Measurements from ENCODE around the gene CENPS. TPM values are rescaled to one million over a fixed set of nuclear protein-coding genes. Genes with fewer than 3 reads are reported as not detected.
"Not testable (repeated sequence)": the region's sequence is repeated elsewhere in the genome, so short reads cannot be mapped to it uniquely, and the experiment has no call there.

Gene CENPS
- total RNA-seq, 2 experiments from 2014 or later, result 13.6 to 18.4 TPM

GRCh38 chr1:10451287-10451686 is 21.1 kb downstream of the CENPS start:
- Histone ChIP-seq H3K4me2 (ENCODE audit: low read length) (no peak overlapping the region), H3K27ac (ENCODE audit: low read depth, low read length, poor library complexity, severe bottlenecking) (no peak overlapping the region), H4K20me1 (ENCODE audit: insufficient read depth, low read length) (no peaks in the 10 kb centered on the region), H3K79me2 (ENCODE audit: insufficient read depth, low read depth, low read length) (no peaks in the 10 kb centered on the region), H3K9me2 (ENCODE audit: insufficient read depth, low read length) (no peaks in the 10 kb centered on the region), H3K36me3 (ENCODE audit: insufficient read depth, low read length) (peaks cover 19% of the 10 kb centered on the region), H3K9me3 (ENCODE audit: low read length) (no peaks in the 10 kb centered on the region), H3K4me1 (ENCODE audit: insufficient read depth, low read length, poor library complexity, severe bottlenecking) (no peaks in the 10 kb centered on the region), H3K4me3 (ENCODE audit: low read depth, low read length, poor library complexity, severe bottlenecking) (no peak overlapping the region), H2AFZ (ENCODE audit: low read length) (no peak overlapping the region)
- ChIA-PET POLR2A (no interaction called here), CTCF (ENCODE audit: unreplicated experiment) (no interaction called here)
- TSS peak; percentile 47 for BruUV-seq (replicated peaks)
- TF ChIP-seq EZH2phosphoT487 (IDR thresholded peaks at IDR 0.05; ENCODE audit: borderline replicate concordance, low read depth, low read length), result no peak
- no peak for TF ChIP-seq CTCF (conservative IDR thresholded peaks at IDR 0.05; ENCODE audit: low read length)
- intact Hi-C loops (cut with micrococcal nuclease; ENCODE audit: unreplicated experiment), result no loop called here
- no peak for DNase-seq (ENCODE audit: low spot score)

GRCh38 chr1:10456048-10456447 is 25.8 kb downstream of the CENPS start:
- H3K4me1 ChIP-seq (ENCODE audit: insufficient read depth, low read length, poor library complexity, severe bottlenecking), result peaks cover 10% of the 10 kb centered on the region
- H2AFZ ChIP-seq (ENCODE audit: low read length), result no peak overlapping the region
- H3K4me2 ChIP-seq (ENCODE audit: low read length), result no peak overlapping the region
- H3K4me3 ChIP-seq (ENCODE audit: low read depth, low read length, poor library complexity, severe bottlenecking), result no peak overlapping the region
- H3K36me3 ChIP-seq (ENCODE audit: insufficient read depth, low read length), result peaks cover 54% of the 10 kb centered on the region
- H3K79me2 ChIP-seq (ENCODE audit: insufficient read depth, low read depth, low read length), result no peaks in the 10 kb centered on the region
- TF ChIP-seq EZH2phosphoT487 (IDR thresholded peaks at IDR 0.05; ENCODE audit: borderline replicate concordance, low read depth, low read length) (no peak), CTCF (conservative IDR thresholded peaks at IDR 0.05; ENCODE audit: low read length) (peak; percentile 39; the same call in 1 of the 2 replicates)
- intact Hi-C loops (cut with micrococcal nuclease; ENCODE audit: unreplicated experiment), result no loop called here
- H3K9me3 ChIP-seq (ENCODE audit: low read length), result no peaks in the 10 kb centered on the region
- ChIA-PET CTCF (ENCODE audit: unreplicated experiment) (interaction anchor here (0.6 to 0.7 kb wide), 2 partner anchors 17 to 35 kb away, joined by 4 to 5 read pairs; no protein-coding TSS in a partner anchor), POLR2A (interaction anchor here (0.7 to 1.1 kb wide), 3 partner anchors 10 to 1113 kb away, joined by 3 to 9 read pairs (median 4); no protein-coding TSS in a partner anchor)
- no TSS peak for BruUV-seq (replicated peaks)
- DNase-seq (ENCODE audit: low spot score), result no peak
- no peak overlapping the region for H3K27ac ChIP-seq (ENCODE audit: low read depth, low read length, poor library complexity, severe bottlenecking)
- no peaks in the 10 kb centered on the region for H3K9me2 ChIP-seq (ENCODE audit: insufficient read depth, low read length)
- no peaks in the 10 kb centered on the region for H4K20me1 ChIP-seq (ENCODE audit: insufficient read depth, low read length)

- H3K4me2 ChIP-seq (ENCODE audit: low read length), result no peak overlapping the region
These were observed 26.4 kb downstream of the CENPS start for GRCh38 chr1:10456661-10457060.

GRCh38 chr1:10457462-10457861 is 27.2 kb downstream of the CENPS start:
- peaks cover 66% of the 10 kb centered on the region for H3K36me3 ChIP-seq (ENCODE audit: insufficient read depth, low read length)
- H3K79me2 ChIP-seq (ENCODE audit: insufficient read depth, low read depth, low read length); H3K9me2 ChIP-seq (ENCODE audit: insufficient read depth, low read length); intact Hi-C loops (cut with micrococcal nuclease; ENCODE audit: unreplicated experiment); H3K9me3 ChIP-seq (ENCODE audit: low read length); H3K4me3 ChIP-seq (ENCODE audit: low read depth, low read length, poor library complexity, severe bottlenecking); H2AFZ ChIP-seq (ENCODE audit: low read length); POLR2A ChIA-PET; H3K27ac ChIP-seq (ENCODE audit: low read depth, low read length, poor library complexity, severe bottlenecking); H4K20me1 ChIP-seq (ENCODE audit: insufficient read depth, low read length); H3K4me2 ChIP-seq (ENCODE audit: low read length); CTCF ChIA-PET (ENCODE audit: unreplicated experiment); BruUV-seq (replicated peaks); DNase-seq (ENCODE audit: low spot score): not testable (repeated sequence)
- peaks cover 10% of the 10 kb centered on the region for H3K4me1 ChIP-seq (ENCODE audit: insufficient read depth, low read length, poor library complexity, severe bottlenecking)

More at GRCh38 chr1:10456661-10457060, 26.4 kb downstream of the CENPS start:
- Histone ChIP-seq H3K9me2 (ENCODE audit: insufficient read depth, low read length) (no peaks in the 10 kb centered on the region), H4K20me1 (ENCODE audit: insufficient read depth, low read length) (no peaks in the 10 kb centered on the region), H3K4me1 (ENCODE audit: insufficient read depth, low read length, poor library complexity, severe bottlenecking) (peaks cover 10% of the 10 kb centered on the region), H3K79me2 (ENCODE audit: insufficient read depth, low read depth, low read length) (no peaks in the 10 kb centered on the region), H2AFZ (ENCODE audit: low read length) (no peak overlapping the region), H3K27ac (ENCODE audit: low read depth, low read length, poor library complexity, severe bottlenecking) (no peak overlapping the region), H3K9me3 (ENCODE audit: low read length) (no peaks in the 10 kb centered on the region), H3K4me3 (ENCODE audit: low read depth, low read length, poor library complexity, severe bottlenecking) (no peak overlapping the region), H3K36me3 (ENCODE audit: insufficient read depth, low read length) (peaks cover 60% of the 10 kb centered on the region)
- no peak for DNase-seq (ENCODE audit: low spot score)
- CTCF ChIA-PET (ENCODE audit: unreplicated experiment), result interaction anchor here (0.6 to 0.7 kb wide), 2 partner anchors 16 to 34 kb away, joined by 4 to 5 read pairs; no protein-coding TSS in a partner anchor
- POLR2A ChIA-PET, result interaction anchor here (0.7 to 1.1 kb wide), 3 partner anchors 9 to 1113 kb away, joined by 3 to 9 read pairs (median 4); no protein-coding TSS in a partner anchor
- intact Hi-C loops (cut with micrococcal nuclease; ENCODE audit: unreplicated experiment), result no loop called here
- TF ChIP-seq EZH2phosphoT487 (IDR thresholded peaks at IDR 0.05; ENCODE audit: borderline replicate concordance, low read depth, low read length) (no peak), CTCF (conservative IDR thresholded peaks at IDR 0.05; ENCODE audit: low read length) (no peak)
- BruUV-seq (replicated peaks), result TSS peak; percentile 59
